Measurements from ENCODE around the gene NCAPH2. TPM values are rescaled to one million over a fixed set of nuclear protein-coding genes. Genes with fewer than 3 reads are reported as not detected.

NCAPH2 gene
- total and polyA plus RNA-seq, 2 of the 13 experiments (the other 11 are each of a cell fraction or from before 2014, with no cell fraction given) = 28.1 to 64.4 TPM

- TF ChIP-seq ZNF512 (CRISPR knock-in tag; IDR thresholded peaks at IDR 0.05) = no peak
- no peak for TF ChIP-seq HNF1A (IDR thresholded peaks at IDR 0.05; ENCODE audit: low read depth)
- no peak for TF ChIP-seq HNF1A (CRISPR knock-in tag; IDR thresholded peaks at IDR 0.05; ENCODE audit: borderline replicate concordance)
- TF ChIP-seq SAP130 (CRISPR knock-in tag; IDR thresholded peaks at IDR 0.05; ENCODE audit: low read depth) = peak; percentile 71
- no peak; the same call in 1 of the 2 replicates for TF ChIP-seq BATF2 (CRISPR knock-in tag; IDR thresholded peaks at IDR 0.05)
- no peak; the same call in 1 of the 2 replicates for TF ChIP-seq PPARG (CRISPR knock-in tag; conservative IDR thresholded peaks at IDR 0.05)
- no peak for TF ChIP-seq PLSCR1 (CRISPR knock-in tag; IDR thresholded peaks at IDR 0.05; ENCODE audit: borderline replicate concordance)
- TF ChIP-seq CEBPG (CRISPR knock-in tag; IDR thresholded peaks at IDR 0.05) = peak; percentile 43; the same call in 1 of the 2 replicates
- TF ChIP-seq XBP1 (CRISPR knock-in tag; IDR thresholded peaks at IDR 0.05) = no peak
- TF ChIP-seq CCAR2 (optimal IDR thresholded peaks at IDR 0.05; ENCODE audit: low read depth, low read length) = no peak
- no peak for TF ChIP-seq TBP (CRISPR knock-in tag; IDR thresholded peaks at IDR 0.05)
- peak; percentile 13; the same call in 1 of the 2 replicates for TF ChIP-seq SAFB2 (CRISPR knock-in tag; IDR thresholded peaks at IDR 0.05; ENCODE audit: borderline replicate concordance, low read depth)
- TF ChIP-seq ZSCAN20 (CRISPR knock-in tag; IDR thresholded peaks at IDR 0.05; ENCODE audit: borderline replicate concordance) = no peak; the same call in 1 of the 2 replicates
- peak; percentile 35; the same call in 1 of the 2 replicates for TF ChIP-seq FOXM1 (CRISPR knock-in tag; IDR thresholded peaks at IDR 0.05)
- no peak for TF ChIP-seq LRRFIP1 (CRISPR knock-in tag; conservative IDR thresholded peaks at IDR 0.05)
- no peak for TF ChIP-seq MTA3 (CRISPR knock-in tag; IDR thresholded peaks at IDR 0.05)
- 0 out of 2 replicates have a peak, but pooled peaks have one; percentile 46 for TF ChIP-seq MZF1 (CRISPR knock-in tag; IDR thresholded peaks at IDR 0.05; ENCODE audit: borderline replicate concordance)
- 0 out of 2 replicates have a peak, but pooled peaks have one; percentile 21 for TF ChIP-seq SP4 (CRISPR knock-in tag; IDR thresholded peaks at IDR 0.05)
- no peak for TF ChIP-seq MTF2 (CRISPR knock-in tag; IDR thresholded peaks at IDR 0.05; ENCODE audit: borderline replicate concordance)
- TF ChIP-seq ARNT2 (CRISPR knock-in tag; IDR thresholded peaks at IDR 0.05; ENCODE audit: low read depth) = 0 out of 2 replicates have a peak, but pooled peaks have one; percentile 43
These were observed 22.0 kb downstream of the NCAPH2 start, which contains the start of gene TYMP (continued) for GRCh38 chr22:50529897-50530579.

Measured in HepG2 (cell line).